ENCODE measurements around the gene EYA2.

GRCh38 chr20:47029845-47030244, 135.2 kb downstream of the EYA2 start:
- no peak for TF ChIP-seq ZNF274 (IDR thresholded peaks at IDR 0.05; ENCODE audit: low read depth, low read length)
- no peak for TF ChIP-seq YY1 (IDR thresholded peaks at IDR 0.05; ENCODE audit: insufficient read depth, insufficient read length)
